GM21723 (cell line): ENCODE measurements around the gene HMX2.

ENCODE experiments used
- ATAC-seq: cut with Tn5 transposase; IDR thresholded peaks from one replicate; pipeline ENCODE4 v1.9.1; 2021; ENCODE audit warnings: mild to moderate bottlenecking, moderate library complexity; ENCODE audit not compliant: unreplicated experiment

Gene HMX2

DNA sequence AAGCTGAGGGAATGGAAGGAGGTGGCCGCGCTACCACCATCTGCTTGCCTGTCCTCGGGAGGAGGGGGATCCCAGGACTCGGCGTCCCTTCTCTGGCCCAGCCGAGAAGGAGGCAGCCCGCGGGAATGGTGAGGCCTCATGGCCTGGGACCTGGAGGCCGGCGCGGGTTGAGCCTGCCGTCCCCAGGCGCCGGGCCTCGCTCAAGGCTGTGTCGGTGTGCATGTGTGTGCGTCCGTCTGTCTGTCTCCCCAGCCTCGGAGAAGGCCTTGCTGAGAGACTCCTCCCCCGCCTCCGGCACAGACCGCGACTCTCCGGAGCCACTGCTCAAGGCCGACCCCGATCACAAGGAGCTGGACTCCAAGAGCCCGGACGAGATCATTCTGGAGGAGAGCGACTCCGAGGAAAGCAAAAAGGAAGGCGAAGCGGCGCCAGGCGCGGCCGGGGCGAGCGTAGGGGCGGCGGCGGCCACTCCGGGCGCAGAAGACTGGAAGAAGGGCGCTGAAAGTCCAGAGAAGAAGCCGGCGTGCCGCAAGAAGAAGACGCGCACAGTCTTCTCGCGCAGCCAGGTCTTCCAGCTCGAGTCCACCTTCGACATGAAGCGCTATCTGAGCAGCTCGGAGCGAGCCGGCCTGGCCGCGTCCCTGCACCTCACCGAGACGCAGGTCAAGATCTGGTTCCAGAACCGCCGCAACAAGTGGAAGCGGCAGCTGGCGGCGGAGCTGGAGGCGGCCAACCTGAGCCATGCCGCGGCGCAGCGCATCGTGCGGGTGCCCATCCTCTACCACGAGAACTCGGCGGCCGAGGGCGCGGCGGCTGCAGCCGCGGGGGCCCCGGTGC is 10.9 kb upstream of the HMX2 start:
- no peak for ATAC-seq

DNA sequence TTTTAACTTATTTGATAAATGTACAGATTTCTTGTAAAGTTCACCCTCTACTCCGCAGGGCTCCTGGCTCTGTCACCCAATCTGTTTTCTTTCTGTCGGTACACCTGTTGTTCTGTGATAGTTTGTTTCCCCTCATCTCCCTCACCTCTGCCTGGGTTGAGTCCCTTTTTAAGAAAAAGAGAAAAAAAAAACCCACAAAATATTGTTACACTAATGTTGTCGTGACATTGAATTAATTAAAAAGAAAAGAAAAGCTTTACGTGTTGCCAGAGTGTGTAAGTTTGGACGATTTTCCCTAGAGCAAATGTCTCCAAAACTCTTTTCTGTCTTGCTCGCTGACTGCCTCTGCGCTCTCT is 8.8 kb upstream of the HMX2 start:
- ATAC-seq = no peak

DNA sequence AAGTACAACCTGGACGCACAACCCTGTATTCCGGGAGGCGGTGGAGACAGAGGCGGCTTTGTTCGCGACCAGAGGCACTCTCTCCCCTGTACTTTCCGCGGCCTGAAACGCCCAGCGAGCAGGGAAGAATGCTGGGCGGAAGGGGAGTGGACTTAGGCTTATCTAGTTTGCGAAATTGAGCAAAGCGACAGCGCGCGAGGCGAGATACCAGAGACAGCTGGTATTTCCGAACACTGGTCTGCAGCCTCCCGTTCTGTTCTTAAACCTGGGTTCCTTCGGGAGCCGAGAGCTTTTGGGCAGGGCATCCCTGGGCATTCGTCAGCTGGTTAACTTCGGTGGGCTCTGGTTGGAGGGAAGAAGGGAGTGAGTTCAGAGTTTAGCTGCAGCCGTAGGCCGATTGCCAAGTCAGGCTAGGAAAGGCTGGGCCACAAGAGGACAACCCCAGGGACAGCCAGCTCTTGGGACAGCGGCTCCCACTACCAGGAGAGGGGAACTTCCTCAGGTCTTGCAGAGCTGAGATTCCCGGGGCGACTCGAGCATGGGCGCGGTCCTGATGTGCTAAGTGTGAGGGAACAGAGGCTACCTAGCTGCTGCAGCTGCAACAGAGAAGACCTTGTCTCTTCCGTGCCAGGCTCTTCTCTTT is 8.3 kb upstream of the HMX2 start:
- no peak for ATAC-seq

DNA sequence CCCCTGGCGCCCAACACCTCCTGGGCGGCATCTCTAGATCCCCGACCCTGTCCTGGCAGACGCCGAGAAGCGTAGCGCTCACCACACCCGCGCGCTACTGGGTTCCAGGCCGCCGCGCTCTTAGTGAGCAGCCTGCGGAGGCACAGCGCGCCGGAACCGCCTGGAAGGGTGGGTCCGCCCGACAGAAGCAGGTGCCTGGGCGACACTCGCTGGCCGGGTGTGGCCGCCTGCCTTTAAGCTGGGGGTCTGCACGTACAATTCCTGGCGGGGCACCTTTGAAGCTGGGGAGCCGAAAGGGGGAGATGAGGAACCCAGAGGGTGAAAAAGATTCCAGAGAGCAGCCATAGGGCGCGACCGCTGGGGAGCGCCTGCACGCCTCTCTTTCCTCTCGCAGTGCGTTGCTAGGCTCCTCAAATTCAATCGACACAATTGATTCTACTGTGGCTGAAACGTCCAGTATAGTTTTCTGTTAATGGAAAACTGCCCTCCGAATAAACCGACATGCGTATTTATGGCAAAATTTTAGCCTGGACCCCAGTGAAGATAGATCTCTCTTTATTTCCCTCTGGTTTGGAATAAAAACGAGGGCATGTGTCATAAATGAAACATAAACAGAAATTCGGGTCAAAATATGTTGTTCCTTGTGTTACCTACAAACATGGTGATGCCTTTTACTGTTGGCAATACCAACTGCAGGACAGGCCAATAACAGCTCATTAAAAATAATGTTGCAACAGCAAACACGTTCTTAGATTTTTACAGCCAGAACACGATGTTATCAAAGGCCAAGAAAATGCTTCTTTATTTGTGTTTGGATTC is 7.6 kb upstream of the HMX2 start:
- ATAC-seq = no peak

DNA sequence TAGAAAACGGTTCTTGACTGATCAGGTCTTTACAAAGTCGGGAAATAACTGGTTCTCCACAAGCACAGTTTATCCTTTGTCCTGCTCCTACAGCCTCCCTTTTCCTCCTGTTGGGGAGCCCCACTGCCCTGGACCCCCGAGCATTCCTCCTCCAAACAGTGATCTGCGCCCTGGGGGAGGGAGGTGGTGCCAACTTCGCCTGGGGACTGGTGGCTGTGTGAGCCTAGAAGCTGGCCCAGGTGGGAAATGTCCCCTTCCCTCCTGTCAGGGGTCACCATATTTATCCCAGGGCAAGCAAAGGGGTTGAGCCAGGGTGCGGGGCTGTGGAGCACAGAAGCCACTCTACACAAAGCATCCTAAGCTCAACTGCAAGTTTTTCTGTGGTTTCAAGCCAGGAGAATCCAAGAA is 6.9 kb upstream of the HMX2 start:
- no peak for ATAC-seq

DNA sequence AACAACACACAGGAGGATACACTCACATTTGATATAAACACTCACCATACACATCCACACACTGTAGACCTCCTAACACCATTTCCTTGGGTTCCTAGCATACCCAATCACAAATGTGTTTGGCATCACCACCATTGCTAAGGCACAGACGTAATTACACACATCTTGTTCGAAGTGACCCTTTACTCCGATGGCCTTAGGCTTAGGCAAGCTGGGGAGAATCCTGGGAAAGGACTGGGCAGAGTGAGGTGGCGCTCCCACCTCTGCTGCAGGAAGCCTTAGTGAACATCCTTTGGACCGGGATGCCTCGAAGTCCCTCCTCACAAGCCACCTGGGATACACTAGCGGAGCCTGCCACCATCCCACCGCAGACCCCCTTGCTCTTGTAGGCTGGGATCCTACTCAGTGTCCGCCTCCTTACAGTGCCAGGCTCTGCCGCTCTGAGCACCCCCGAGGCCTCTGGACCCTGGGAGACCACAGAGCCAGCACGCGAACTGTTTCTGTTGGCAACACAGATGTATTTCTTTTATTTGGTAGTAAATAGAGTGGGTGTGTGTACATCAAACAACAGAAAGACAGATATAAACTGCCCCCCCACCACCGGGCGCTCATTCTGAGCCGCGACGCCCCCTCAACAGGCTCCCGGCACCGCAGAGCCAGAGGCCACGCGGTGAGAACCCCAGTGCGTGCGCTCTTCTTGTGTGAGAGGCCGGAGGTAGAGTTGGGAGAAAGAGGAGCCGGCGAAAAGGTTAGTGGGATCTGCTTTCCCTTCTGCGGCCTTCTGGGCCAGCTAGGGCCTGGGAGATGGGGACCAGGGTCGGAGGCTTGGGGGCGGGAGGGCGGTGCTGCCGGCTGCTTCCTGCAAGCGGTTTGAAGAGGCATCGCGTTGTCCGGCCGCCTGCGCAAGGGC is 5.9 kb upstream of the HMX2 start:
- no peak for ATAC-seq

DNA sequence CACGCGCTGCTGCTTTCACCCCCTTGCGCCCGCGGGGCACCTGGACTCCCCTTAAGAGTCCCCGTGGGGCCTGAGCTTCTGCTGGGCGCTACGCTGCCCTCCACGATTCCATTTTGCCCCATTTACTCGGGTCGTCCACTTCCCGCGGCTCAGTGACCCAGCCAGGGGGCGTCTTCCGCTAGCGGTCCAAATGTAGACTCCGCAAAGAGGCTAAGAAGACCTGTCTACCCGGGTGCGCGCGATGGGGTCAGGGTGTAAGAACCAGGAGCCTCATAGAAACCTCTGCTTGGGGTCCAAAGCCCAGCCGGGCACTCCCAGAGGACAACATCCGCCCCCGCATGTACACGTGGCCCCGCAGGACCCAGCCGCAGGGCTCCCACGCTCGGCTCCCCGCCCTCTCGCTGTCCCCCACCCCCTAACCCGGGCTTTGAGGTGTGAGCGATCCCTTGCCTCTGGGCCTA is 5.2 kb upstream of the HMX2 start:
- ATAC-seq = no peak

DNA sequence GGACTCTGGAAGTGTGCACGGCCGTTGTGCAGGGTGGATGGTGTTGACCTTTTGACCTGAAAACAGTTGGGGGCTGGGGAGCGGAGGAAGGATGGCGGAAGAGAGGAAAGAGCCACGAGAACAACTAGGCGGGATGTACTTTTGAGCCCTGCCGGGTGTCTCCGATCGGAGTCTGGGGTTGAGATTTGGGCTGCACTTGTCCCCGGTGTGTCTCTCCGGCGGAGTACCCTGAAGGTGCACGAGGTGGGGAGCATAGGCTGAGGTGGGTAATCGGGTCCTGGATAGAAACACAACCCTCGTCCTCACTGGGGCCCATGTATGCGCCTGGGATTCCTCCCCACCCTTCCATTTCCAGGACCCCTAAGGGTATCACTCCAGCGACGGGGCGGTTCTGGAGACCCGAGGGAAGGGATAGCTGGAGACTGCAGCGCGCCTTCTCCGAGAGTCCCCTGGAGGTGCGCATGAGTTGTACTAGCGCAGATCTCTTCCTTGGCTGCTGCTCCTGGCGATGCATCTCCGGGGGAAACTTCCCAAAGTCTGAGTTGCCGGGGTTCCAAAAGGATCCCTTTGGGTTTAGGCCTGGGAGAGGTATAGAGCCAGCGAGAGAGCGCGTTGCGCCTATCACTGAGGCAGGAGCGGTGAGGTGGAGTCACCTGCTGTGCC is 4.6 kb upstream of the HMX2 start:
- no peak for ATAC-seq

DNA sequence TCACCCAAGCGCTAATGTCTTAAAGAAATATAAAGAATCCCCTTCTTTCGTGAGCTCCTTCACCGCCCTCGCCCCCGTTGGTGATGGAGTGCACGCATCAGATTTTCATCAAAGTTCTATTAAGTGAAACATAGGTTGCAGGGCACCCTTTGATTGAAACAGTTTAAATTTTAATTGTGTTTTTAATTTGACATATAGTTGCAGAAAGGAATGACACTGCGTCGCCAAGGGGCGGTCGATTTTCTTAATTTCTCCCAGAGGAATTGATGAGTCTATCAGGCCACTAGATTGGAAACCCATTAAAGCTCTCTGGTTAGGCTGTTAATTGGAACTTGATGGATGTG is 4.1 kb upstream of the HMX2 start:
- no peak for ATAC-seq

DNA sequence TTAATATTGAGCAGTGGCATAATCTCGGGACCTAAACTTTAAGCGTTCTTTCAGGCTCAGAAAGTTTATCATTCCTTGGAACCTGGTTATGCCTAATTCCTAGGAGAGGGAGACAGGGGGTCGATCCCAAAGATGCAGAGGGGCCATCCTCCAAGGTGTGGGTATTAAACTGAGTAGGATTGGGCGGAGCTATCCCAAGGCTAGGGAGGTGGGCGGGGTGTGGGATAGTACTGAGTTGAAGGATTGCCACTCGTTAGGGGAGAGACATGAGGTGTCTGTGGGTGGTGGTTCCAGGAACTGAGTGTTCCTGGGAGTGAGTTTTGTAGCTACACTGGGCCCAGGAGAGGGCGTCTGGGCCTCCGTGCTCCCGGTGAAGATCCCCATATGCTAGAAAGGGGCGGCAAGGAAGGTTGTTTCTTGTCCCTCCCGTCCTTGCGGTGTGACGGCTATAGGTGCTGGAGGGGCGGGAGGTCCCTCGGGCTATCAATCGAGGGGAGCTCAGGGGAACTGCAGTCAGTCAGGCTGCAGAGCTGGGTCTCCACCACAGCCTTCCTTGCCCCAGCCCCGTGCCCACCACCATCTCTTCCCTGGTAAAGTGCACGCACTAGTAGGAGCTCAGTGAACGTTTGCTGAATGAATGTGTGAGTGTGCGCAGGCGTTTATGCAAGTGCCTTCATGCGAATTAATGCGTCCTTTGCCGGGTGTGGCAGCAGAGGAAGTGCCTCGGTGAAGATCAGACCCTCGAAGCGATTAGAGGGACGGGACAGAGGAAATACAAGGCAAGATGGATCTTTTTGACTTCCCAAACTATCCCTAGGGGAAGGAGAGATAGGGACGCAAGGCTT is 3.0 kb upstream of the HMX2 start:
- ATAC-seq = no peak

DNA sequence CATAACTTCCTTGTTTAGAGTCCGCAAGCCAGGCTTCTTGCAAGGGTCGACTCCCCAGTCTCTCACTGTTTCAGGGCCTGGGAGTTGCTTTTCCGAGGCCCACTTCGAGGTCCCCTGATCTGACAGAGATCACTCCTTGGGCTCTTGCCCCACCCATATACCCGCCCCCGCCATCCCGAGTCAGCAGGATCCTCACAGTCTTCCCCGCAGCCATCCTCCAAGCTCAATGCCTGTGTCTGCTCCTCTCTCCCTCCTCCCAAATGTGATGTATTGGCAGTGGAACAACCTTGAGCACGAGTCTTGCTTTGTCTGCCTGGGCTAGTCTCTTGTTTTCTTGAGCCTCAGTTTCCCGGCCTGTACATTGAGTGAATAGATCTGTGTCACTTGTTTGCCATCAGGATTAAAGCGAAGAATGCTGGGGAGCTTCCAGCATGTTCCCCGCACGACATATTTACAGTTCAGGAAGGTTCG is 2.4 kb upstream of the HMX2 start:
- no peak for ATAC-seq

DNA sequence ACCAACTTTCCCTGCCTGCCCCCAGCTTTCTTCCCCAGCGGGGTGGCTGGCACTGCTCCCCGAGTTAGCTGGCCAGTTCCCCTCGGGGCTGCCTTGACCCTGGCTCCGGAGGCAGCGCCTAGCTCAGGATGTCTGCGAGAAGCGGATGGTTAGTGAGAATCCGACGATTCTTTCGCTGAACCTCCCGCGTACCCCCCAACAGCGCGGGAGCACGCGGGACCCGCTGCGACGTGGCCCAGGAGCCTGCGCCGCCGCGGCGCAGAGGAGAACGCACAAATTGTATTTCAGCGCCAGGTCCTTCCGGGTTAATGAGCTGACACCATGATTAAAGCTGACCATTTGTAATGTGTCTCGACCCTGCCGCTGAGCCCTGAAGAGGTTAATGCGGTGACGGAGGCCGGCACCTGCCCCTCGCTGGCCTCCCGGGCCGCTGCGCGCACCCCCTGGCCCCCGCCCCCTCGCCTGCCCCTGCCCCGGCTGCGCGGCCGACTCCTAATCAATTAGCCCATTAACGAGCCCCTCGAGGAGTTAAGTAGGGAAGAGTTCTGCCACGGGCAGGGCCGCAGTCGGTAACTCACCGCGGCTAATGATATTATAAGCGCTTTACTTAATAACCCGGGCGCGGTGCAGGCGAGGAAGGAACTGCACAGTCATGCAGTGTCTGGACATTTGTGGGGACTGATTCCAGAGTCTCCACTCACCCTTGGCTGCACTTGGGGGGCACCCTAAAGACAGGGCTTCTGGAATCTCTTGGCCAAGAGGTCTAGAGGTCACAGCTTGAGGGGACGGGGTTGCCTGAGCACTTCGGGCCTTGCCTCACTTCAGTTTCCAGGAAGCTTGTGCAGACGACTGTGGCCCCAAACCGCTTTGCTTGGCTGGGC is 1.7 kb upstream of the HMX2 start:
- no peak for ATAC-seq

DNA sequence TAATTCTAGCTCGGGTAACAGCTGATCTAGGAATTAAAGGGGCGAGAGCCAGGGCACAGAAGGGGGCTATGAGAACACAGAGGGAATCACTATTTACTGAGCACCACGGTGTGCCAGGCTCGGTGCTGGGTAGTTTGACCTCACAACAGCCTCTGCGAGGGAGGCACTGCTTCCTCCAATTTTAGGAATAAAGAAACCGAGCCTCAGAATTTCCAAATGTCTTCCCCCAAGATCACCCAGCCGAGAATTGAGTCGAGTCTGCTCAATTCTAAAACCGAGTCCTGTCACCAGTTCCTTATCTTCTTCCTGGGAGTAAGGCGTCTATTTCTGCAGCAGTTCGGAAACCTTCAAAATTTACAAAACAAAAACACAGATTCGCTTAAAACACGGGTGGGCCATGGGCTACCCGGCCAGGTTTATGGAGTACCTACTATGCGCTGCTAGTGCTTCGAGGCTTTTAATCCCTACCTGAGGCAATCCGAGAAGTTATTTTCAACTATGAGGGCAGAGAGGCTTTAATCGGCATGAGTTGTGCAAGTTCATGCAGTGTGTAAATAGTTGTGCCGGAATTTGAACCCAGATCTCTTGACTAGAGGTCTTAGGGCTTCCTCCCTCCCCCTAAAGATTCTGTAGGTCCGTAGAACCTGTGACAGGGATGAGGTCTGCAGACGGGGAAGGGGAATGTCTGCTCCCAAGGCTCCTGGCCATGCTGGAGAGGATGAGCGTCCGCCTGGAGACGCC is 872 bp upstream of the HMX2 start:
- no peak for ATAC-seq

DNA sequence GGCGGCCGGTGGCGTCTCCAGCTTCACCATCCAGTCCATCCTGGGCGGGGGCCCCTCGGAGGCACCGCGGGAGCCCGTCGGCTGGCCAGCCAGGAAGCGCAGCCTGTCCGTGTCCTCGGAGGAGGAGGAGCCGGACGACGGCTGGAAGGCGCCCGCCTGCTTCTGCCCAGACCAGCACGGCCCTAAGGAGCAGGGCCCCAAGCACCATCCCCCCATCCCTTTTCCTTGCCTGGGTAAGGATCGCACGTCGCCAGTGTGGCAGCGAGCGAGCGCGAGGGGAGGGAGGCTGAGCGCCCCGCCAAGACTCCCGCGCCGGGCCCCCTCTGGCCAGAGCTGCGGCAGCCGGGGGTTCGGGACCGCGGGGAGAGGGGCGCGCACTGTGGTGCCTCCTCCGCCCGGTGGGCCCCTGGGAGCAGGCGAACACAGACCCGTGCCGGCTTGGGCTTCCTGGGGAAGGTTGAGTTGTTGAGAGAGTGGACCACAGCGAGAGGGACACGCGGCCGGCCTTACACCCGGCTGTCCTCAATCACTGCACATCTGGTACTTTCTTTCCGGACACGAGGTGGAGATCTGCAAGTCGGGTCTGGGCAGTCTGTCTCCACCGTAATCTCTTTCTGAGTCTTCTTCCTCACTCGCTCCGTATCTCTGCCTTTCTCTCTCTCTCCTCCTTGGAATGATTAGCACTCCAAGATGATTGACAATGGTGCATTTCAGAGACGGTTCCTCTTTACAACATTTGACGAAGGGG is 652 bp downstream of the HMX2 start:
- no peak for ATAC-seq

DNA sequence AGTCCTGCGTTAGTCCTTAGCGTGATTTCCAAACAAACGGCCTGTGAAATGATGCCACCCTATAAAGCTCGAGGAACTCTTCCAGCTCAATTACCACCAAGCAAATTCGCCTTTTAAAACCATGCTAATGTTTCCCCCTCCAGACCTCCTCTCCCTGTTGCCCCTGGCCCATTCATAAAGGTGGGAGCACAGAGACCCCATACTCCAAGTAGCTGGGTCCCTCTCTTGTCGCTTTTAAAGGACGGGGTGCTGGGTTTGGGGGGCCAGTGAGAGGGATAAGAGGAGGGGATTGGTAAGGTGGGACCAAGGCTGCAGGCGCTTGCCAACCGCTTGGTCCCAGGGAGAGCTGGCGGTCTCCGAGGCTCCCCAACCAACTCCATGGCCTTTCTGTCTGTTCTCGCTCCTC is 1.2 kb downstream of the HMX2 start:
- no peak for ATAC-seq

DNA sequence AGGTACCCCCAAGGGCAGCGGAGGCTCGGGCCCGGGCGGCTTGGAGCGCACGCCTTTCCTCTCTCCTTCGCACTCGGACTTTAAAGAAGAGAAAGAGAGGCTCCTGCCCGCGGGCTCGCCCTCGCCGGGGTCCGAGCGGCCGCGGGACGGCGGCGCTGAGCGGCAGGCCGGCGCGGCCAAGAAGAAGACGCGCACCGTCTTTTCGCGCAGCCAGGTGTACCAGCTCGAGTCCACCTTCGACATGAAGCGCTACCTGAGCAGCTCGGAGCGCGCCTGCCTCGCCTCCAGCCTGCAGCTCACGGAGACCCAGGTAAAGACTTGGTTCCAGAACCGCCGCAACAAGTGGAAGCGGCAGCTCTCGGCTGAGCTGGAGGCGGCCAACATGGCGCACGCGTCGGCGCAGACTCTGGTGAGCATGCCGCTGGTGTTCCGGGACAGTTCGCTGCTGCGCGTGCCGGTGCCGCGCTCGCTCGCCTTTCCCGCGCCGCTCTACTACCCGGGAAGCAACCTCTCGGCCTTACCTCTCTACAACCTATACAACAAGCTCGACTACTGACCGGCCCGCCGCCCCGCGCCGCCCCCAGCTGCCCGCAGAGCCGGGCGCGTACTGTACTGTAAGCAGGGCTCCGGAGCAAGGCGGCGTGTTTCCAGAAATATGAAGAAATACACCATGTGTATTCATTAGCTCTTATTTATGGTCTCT is 1.8 kb downstream of the HMX2 start:
- no peak for ATAC-seq
